HG03469 (cell line): ENCODE measurements around the gene NIPAL4.
"Not testable (repeated sequence)": the region's sequence is repeated elsewhere in the genome, so short reads cannot be mapped to it uniquely, and the experiment has no call there.

Experiments
- ATAC-seq: cut with Tn5 transposase; IDR thresholded peaks from one replicate; pipeline ENCODE4 v1.9.1; 2021; ENCODE audit warnings: mild to moderate bottlenecking, moderate library complexity, moderate number of reproducible peaks; ENCODE audit not compliant: unreplicated experiment

Gene NIPAL4

DNA sequence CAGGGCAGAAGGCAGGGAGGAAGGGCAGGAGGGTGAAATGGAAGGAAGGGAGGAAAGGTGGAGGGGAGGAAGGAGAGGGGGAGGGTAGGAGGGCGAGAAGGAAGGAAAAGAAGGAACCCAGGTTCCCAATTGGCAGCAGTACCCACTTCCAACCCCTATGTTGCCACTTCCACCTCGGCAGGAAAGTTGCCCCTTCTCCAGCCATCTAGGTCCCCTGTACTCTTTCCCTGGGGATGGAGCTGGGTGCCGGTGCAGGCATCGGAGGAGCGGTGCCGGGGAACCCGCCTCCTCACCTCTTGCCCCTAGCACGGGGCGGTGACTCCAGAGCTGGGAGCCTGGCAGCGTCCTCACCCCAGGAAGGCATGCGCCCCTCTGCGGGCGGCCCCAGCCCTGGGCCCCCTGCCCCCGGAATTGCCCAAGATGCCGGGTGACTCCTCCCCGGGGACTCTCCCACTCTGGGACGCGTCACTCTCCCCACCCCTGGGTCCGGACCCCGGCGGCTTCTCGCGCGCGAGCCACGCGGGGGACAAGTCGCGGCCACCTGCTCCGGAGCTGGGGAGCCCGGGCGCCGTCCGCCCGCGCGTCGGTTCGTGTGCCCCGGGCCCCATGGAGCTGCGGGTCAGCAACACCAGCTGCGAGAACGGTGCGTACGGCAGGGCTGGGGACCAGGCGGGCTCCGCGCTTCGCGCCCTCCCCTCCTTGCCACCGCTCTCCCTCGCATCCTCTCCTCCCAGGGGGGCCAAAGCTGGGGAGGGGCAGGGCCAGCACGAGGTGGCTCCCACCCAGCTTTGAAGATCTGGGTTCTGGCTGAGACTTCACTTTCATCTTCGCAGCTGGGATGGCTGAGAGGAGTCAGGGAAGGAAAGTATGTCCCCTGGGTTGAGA lies at the start of gene NIPAL4:
Gene NIPAL4 (plus strand): TSS at position 499 of the 885 bp plus-strand sequence. CDS start 108 bp downstream, at position 607.
- no peak for ATAC-seq

DNA sequence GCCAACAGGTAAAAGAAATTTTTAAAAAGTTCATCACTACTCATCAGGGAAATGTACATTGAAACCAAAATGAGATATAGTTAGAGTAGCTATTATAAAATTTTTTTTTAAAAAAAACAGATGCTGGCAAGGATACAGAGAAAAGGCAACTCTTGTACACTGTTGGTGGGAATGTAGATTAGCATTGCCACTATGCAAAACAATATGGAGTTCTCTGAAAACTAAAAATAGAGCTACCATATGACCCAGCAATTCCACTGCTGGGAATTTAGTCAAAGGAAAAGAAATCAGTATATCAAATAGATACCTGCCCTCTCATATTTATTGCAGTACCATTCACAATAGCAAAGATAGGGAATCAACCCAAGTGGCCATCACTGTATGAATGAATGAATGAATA lies 44.2 kb upstream of the NIPAL4 start:
- ATAC-seq: no peak

DNA sequence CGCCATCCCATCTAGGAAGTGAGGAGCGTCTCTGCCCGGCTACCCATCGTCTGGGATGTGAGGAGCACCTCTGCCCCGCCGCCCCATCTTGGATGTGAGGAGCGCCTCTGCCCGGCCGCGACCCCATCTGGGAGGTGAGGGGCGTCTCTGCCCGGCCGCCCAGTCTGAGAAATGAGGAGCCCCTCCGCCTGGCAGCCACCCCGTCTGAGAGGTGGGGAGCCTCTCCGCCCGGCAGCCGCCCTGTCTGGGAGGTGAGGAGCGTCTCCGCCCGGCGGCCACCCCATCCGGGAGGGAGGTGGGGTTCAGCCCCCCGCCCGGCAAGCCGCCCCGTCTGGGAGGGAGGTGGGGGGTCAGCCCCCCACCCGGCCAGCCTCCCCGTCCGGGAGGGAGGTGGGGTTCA lies 40.5 kb upstream of the NIPAL4 start:
- not testable (repeated sequence) for ATAC-seq

DNA sequence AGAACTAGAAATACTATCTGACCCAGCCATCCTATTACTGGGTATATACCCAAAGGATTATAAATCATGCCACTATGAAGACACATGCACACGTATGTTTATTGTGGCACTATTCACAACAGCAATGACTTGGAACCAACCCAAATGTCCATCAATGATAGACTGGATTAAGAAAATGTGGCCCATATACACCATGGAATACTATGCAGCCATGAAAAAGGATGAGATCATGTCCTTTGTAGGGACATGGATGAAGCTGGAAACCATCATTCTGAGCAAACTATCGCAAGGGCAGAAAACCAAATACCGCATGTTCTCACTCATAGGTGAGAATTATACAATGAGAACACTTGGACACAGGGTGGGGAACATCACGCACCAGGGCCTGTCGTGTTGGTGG lies 30.1 kb upstream of the NIPAL4 start:
- ATAC-seq: not testable (repeated sequence)

DNA sequence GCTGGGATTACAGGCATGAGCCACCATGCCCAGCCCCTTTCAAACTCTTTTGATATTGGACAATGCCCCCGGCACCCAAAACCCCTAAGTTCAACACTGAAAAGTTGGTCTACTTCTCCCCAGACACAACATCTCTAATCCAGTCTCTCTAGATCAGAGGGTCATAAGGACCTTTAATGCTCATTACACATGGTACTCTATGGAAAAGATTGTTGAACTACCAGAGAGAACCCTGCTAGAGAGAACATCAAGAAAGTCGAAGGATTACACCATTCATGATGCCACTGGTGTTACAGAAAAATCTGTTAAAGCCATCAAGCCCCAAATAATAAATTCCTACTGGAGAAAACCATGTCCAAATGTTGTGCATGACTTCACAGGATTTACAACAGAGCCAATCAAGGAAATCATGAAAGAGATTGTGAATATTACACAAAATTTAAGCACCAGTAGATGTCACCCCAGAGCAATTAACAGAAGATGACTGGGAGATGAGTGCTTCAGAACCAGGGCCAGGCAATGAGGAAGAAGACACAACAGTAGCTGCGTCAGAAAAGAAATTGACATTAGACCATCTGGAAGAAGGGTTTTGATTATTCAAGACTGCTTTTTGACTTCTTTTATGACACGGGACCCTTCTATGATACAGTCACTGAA lies 28.3 kb upstream of the NIPAL4 start:
- peak; percentile 74 for ATAC-seq

DNA sequence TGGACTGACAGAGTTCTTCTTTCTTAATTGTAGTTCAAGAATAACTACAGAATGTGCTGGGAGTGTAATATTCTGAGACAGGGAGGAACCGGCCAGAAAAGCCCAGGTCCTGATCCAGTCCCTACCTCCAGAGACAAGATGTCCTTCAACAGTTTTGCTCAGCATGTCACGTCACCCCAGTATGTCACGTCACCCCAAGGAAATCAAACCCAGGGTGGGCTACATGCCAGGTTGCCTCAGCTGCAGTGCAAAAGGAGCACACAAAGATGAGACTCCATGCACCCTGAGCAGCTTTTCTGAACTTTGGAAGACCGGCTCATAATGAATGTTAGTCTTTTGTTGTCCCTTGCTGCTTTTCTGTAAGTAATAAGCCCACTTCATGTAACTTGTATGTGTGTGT lies 25.9 kb upstream of the NIPAL4 start:
- ATAC-seq: no peak

DNA sequence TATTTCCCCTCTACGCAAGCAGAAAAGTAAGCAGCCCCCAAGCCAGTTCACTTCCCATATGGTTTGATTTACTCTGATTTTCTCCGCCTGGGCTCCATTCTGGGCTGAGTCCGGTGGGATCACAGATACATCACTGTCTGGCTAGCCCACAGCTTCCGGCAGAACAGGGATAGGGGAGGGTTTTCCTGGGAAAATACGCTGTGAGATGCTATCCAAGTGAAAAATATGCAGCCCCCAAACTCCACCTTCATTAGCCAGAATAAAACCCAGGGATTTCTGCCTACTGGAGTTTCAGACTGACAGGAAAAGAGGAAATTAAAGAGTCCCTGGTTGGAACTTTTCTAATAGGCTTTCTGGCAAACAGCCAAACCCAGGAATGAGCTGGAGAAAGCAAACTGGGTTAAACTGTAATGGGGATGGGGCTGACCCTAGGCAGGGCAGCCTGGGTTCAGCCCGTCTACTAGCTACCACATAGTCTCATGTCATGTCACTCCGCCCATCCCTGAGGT lies 16.9 kb upstream of the NIPAL4 start:
- ATAC-seq: no peak

DNA sequence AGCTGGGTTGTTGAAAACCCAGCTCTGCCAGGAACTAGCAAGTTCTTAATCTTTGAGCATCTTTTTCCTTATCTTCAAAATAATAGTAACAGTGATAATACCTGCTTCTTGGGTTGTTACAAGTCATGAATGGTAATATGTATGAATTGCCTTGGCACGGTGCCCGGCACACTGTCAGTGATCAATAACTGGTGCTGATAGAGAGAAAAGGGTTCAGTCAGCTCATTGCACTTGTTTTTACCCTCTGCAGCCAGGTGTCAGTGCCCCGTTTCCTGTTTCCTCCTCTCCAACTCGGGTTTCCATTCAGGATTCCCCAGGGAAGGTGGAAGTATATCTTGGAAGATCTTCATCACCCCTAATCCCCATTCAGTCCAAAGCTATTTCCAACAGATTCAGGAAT lies 15.8 kb upstream of the NIPAL4 start:
- no peak for ATAC-seq

DNA sequence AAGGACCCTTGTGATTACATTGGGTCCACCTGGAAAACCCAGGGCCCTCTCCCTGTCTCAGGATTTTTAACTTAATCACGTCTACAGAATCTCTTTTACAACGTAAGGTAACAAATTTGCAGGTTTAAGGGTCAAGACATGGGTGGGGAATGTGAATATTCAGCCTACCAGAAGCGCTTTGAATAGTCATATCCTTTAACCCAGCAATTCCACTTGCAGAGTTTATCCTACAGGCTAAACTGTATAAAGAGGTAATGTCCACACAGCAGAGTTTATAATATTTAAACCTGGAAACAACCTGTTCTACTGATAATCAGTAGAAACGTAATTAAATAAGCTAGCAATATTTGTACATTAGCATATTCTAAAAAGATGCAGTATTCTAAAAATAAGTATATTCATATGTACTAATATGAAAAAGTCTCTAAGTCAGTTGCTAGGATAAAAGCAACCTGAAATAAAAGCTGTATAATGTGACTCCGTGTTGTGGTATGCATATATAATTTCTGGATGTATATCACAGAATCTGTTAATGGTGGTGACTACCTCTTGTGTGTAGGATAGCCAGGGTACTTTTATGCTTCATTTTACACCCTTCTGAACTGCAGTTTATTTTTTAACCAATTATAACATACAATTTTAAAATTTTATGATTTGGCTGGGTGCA lies 14.1 kb upstream of the NIPAL4 start:
- no peak for ATAC-seq

DNA sequence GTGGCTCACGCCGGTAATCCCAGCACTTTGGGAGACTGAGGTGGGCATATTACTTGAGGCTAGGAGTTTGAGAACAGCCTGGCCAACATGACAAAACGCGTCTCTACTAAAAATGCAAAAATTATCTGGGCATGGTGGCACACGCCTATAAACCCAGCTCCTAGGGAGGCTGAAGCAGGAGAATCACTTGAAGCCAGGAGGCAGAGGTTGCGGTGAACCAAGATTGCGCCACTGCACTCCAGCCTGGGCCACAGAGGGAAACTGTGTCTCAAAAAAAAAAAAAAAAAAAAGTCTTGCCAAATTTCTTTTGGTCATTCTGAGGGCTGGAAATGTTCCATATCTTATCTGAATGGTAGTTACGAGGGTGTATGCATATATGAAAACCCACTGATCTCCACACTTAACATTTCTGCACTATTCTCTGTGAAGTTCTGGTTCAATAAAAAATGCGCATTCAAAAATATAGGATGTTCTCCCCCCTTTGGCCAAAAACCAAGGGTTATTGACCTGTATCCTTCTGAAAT lies 13.5 kb upstream of the NIPAL4 start:
- ATAC-seq: no peak

DNA sequence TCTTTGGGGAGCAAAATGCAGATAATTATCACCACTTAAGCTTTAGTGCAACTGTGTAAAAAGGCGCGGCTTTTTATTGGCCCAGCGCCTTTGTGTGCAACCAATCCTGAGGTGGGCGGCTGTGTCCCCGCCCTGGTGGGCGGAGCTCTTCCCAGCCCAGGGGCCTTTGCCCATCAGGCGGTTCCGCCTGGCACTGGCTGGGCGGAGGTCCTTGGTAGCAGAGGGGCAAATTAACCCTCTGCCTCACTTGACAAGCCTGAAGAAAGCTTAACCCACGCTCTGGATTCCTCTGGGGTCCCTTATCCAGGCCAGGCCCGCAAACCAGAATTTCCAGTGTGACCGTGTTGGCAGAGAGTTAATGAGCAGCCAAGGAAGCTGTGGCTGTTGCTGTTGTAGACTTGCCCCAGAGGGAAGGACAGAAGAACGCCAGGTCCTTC lies 12.8 kb upstream of the NIPAL4 start:
- ATAC-seq: no peak

DNA sequence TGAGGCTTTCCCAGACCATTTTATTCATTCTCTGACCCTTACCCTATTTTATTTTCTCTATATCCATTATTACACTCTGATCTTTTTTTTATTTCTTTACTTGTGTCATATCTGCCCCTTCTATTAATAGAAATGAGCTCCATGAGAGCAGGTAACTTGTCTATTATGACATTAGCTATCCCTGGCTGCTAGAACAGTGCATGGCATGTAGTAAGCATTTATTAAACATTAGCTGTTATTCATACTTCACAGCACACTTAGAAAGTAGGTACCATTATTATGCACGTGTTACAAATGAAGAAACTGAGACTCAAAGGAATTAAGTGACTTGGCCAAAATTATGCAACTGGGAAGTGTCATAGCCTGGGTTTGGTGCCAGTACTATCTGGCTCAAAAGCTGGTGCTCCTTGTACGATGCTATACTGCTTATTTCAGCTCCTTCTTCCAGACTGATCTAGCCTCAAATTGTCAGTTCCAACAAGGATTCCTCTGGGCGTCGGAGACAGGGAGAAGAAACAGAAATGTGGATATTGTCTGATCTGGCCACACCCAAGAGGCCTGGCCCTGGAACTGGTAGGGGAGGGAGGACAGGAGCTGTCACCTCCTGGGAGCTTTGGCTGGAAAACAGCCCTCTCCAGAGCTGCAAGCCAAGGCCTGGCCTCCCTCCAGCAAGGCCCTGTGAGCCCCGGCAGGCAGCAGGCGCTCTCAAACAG lies 10.8 kb upstream of the NIPAL4 start:
- no peak for ATAC-seq

DNA sequence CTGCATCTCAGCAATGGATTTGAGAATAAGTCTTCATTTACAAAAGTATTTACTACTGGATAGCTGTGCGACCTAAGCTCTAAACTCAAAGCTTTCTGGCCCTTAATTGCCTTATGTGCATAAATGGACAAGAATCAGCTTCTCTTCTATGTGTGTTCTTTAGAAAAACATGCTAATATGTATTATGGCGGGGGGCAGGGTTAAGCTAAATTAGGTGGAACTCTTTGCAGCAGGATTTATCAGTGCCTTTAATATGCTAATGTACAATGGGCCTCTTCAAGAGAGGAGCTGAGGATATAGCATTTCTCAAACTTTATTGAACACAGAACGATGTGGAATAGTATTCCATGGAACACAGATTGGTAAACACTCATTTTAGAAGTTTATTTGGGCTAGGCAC lies 10.0 kb upstream of the NIPAL4 start:
- no peak for ATAC-seq

DNA sequence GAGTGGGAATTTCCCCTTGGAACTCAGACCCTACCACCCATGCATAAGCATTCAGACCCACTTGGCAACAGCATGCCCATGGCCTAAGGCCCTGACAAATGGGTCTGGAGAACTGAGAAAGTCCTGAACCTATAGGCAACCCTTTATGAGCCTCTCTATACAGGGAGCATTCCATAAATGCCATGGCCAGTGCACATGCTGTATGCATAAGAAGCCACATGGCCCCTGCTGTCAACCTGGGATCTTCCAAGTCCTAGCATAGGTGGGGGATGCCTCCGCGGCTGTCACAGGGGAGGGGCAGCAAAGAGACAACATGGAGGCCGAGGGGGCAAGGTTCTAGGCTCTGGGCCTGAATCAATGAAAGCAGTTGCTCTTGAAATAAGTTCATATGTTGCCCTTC lies 8.2 kb upstream of the NIPAL4 start:
- no peak for ATAC-seq

DNA sequence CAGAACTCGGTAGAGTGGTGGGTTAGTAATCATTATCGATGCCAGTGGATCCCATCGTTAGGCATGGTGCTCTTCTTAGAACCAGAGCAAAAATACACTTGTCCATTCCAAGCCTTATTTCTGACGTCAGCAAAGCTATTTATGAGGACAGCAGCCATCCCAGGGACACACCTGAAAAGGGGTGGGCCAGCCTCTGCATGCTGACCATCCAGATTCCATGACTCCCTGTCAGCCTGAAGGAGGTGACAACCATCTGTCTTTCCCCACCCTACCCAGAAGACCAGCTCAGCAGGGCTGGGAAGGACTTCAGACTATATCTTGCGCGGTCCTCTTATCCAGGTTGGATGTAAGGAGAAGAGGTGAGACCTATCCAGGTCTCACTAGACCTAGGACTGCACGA lies 5.7 kb upstream of the NIPAL4 start:
- ATAC-seq: no peak

DNA sequence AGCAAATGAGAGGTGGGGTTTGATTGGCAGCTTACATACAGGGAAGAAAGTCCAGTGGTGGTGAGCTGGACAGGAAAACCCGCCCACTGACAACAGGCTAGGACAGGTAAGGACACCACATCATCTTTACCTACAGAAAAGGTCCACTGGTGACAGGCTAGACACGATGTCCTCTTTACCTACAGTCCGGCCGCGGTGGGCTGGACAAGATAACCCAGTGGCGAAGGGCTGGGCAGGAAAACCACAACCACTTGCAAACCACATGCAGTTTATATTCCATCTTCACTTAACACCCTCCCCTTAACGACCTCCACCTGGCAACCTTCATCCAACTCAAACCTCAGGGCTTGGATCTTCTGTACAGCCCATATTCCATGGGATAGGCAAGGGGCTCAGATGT lies 5.0 kb upstream of the NIPAL4 start:
- no peak for ATAC-seq

DNA sequence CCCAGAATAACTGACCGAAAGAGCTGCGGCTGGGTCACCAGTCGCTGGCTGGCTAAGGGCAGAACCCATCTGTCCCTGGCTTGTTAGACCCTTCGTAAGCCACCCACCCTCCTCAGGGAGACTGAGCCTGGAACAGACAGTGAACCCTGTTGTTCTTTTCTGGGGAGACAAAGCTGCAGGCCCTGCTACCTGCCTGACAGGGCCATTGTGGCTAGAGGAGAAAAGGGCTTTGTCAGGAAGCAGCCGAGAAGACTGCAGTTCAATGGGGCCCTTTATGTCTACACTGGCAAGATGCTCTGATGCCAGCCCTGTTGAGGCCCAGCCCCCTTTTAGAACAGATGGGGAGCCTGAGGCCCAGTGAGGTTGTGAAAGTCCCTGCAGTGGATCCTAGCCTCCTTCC lies 3.7 kb upstream of the NIPAL4 start:
- no peak for ATAC-seq

DNA sequence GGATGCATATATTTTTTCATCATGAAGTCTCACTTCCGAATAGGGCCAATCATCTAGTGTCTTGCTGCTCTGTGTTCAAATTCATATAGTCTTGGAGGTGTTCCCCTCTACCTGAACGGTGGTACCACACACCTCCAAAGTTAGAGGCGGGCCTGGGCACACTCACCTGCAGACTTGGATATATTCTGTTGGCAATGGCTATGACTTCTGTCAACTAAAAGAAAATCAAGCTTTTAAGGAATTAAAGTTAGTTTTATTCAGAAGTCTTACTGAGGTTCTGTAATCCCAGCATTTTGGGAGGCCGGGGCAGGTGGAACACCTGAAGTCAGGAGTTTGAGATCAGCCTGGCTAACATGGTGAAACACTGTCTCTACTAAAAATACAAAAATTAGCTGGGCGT lies 2.6 kb upstream of the NIPAL4 start:
- ATAC-seq: no peak

DNA sequence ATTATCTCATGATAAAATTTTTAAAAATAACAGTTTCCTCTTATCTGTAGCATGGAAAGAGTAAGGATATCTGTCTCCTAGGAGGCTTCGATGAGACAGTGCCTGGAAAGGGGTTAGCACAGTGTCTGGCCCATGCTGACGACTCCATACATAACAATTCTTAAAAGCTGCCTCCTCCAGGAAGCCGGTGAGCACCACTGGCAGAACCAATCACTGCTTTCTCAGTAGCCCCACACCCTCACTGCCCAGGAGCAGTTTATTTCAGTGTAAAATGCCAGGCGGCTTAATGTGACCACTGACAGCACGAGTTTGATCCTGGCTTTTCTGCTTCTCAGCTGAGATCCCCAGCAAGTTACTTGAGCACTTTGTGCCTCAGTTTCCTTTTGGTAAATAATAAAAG lies 1.2 kb upstream of the NIPAL4 start:
- no peak for ATAC-seq

DNA sequence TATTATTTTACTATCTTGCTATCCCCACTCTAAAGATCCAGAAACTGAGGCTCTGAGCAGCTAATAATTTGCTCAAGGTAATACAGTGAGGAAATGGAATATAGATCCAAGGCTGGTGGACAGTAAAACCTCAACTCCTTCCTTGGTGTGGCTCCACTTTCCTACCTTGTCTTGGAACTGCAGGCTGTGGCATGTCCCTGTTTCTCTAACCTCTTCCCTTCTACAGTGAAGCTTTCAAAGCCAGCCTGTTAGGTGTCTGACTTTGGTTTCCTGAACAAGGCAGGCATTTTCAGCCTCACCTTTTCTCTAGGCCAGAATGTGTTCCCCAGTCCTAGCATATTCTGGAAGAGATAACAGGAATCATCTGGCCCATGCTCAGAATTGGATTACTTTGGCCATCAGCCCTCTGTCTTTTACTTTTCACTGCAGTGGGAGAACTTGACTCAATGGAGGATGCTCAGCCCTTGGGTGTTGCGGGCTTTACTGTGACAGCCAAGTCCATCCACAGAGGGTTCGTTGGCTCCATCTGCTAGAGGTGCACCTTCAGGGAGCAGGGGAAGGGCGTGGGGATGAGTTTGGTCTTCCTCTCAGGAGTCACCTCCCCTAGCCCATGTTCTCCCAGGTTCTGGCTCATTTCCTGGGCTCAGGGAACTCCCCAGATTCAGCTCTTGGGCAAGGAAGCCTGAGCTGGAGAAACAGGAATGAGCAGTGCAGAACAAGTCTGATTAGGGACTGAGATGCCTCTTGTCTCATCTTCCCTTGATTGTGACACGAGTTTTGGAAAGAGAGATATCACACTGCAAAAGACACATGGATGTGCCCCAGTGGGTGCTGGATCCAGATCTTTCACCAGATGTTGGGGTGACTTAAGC lies 1.1 kb downstream of the NIPAL4 start:
- ATAC-seq: no peak
